Glomerular visceral epithelial cell (primary cell): ENCODE data around the gene GCN1.

ENCODE experiments used
- DNase-seq: peaks from one replicate; pipeline ENCODE4 v3.0.0-alpha.2; 2016; ENCODE audit errors: extremely low spot score

The GCN1 gene

GRCh38 chr12:120116792-120117651, 77.5 kb downstream of the GCN1 start:
- DNase-seq = peak; percentile 96

- DNase-seq = no peak
These were observed 78.1 kb downstream of the GCN1 start, which contains the start of gene RAB35 for GRCh38 chr12:120116441-120116791. Gene RAB35 (minus strand): TSS chr12:120116753. CDS start chr12:120116650, 103 bp downstream.

GRCh38 chr12:120115692-120116440, 78.6 kb downstream of the GCN1 start:
- peak; percentile 22 for DNase-seq

DNA sequence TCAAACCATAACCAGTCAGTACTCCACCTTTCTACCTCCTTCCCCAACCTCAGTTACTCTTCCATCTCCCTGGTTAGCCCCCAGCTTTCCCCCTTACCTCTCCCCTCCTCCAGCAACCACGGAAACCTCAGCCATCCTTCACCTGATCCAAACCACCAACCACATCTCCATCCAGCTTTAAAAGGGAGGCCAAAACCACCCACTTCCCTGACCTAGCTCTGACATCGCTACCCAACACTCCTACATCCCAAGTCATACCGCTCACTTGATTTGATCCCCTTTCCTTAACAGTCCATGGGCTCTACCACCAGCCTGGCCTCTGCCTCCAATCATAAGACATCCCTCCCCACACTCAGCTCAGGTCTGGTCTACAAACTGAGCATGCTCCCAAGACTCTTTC, 79.4 kb downstream of the GCN1 start:
- DNase-seq = peak; percentile 32

DNA sequence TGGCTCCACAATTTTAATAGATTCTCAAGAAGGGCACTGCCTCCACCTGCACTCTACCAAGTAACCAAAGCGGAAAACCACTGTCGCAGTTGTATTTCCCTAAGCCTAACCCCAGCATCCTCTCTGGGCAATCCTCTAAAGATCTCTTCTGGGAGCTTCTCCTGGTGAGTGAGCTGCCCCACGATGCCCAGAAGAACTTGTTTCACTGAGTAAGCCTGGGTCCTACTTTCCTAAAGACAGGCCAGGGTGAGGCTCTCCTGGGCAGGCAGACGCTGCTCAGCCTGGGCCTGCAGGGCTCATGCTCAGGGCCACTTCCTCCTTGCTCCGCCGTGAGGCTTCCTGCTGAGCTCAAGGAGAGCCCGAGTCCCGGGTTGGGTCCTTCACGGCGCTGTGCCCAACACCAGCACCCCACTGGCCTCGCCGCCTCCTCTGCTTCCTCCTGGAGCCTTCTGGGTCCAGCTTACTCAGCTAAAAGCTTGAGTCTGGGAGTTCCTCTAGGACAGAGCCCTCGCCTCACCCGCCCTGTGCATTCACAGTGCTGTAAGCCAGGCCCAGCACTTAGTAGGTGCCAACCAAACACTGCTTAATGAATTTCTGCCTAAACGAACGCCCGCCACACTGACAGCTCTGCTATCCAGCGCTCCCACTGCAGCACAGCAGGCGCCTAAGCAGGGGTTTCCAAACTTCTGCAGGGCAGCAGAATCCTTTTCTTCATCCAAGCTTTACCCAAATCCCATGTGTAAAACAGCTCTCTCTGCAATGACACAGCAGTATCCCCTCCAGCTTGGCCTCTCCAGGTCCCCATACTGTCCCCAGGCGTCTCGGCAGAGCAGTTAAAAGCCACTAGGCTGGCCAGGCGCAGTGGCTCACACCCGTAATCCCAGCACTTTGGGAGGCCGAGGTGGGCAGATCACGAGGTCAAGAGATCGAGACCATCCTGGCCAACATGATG, 83.7 kb downstream of the GCN1 start:
- no peak for DNase-seq

DNA sequence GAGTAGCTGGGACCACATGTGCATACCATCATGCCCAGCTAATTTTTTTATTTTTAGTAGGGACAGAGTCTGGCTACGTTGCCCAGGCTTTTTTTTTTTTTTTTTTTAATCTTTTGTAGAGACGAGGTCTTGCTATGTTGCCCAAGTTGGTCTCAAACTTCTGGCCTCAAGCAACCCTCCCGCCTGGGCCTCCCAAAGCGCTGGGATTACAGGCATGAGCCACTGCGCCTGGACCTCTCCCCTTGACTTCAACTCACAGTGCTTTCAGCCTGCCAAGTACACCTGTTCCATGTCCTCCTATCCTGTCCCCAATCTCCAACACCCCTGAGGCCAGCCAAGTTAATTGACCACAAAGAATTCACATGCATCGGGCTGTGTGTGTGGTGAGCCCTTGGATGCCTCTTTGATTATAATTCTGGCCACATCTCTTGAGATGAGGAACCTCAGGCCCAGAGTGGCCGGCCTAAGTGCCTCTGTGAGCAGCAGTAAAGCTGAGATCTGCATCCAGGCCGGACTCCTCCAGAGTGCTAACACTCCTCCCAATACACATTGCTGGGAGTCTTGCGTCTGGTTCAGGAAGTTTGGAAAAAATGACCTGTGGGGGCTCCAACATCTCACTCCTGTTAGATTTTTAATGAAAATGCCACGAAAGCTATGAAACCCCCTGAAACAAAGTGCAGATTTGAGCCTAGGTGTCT, 84.8 kb downstream of the GCN1 start:
- DNase-seq = no peak

GRCh38 chr12:120106151-120106550, 88.4 kb downstream of the GCN1 start:
- no peak for DNase-seq

GRCh38 chr12:120103371-120103770, 91.1 kb downstream of the GCN1 start:
- no peak for DNase-seq

DNA sequence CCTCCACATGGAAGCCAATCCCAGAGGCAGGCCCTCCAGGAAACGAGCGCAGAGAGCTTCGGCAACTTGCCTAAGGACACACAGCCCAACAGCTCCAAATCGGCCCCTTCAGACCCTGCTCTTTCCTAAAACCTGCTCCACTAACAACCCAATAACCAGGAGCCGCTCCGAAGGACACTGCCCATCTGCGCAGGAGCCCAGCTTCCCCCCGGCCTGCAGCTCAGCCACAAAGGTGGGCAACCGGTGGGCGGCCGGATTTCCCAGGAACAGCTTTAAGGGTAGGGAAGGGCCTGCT, 91.5 kb downstream of the GCN1 start:
- DNase-seq = no peak

DNA sequence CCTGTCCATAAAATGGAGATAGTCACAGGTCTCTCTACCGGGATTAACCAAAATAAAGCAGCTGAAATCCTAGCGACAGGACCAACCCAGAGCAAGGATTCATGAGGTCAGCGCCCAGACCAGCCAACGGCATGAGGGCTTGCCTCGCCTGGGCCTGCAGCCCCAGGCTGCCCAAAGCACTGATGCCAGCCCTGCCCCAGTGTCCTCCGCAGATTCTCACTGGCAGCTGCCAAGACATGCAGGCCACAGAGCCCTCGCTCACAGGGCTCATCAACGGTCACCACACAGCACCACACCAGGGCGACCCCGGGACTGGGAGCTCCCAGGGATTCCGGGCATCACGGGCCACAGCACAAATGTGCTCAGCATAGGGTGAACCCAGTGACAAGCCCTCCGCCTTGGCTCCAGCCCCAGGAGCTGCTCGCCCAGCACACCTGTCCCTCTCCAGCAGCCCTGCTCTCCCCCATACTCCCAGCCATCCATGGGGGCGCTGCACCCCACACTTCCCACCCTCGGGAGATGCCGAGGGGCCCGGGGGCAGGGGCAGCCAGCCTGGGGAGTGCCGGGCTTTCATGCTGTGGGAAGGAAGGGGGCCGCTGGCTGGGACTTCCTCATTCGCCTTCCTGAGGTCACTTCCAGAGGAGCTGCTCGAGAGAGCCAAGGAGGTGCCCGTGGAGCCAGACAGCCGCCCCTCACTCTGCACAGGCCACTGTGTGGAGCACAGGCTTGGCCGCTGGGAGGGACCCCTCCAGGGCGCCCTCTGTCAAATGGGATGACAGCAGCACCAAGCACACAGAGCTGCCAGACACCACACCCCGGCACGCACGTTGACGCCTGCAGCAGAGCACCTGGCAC, 92.1 kb downstream of the GCN1 start:
- no peak for DNase-seq

- no peak for DNase-seq
These were observed 92.9 kb downstream of the GCN1 start for GRCh38 chr12:120101617-120102016.

DNA sequence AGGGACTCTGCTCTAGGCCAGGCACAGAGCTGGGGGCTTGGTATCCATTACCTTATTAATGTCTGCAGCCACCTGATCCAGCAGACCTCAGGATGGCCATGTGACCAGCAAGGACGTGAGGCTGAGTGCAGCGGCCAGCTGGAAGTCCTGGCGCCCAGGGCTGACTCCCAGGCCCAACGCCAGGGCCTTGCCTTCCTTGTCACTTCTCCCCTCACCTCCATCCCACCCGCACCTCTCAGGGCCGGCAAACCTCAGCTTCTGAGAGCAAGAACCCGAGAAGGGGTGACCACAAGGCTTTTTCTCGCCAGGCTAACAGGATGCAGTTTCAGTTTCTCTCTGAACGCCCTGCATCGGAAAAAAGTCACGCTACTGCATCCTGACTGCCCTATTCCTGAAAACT, 93.3 kb downstream of the GCN1 start:
- no peak for DNase-seq

GRCh38 chr12:120100630-120101029, 93.9 kb downstream of the GCN1 start:
- DNase-seq = no peak

GRCh38 chr12:120099738-120100137, 94.8 kb downstream of the GCN1 start:
- DNase-seq = no peak

DNA sequence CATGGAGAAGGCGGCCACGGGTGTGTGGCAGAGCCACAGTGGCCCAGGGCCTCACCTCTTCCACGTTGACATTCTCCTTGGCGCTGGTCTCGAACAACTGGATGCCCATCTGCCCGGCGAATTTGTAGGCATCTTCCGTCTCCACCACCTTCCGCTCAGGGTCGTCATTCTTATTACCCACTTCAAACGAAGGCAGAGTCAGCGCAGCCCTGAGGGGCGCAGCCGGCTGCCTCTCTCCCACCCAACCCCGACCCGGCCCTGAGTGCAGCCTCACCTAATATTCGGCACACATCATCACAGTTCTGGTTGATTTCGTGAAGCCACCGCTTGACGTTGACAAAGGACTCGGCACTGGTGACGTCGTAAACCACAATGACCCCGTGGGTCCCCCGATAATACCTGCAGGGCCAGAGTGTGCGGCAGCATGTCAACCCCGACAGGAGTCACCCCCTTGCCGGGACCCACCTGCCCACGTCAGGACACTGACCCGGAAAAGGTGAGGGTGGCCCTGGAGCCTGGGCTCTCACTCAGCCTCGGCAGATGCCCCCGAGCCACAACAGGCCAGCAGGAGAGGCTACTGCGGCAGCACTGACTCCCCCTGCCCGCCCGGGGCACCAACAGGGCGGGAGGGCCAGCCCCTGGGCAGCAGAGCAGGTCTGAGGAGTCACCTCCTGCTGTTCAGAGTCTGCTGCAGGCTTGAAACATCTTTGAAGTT, 95.6 kb downstream of the GCN1 start:
- DNase-seq = no peak

GRCh38 chr12:120096671-120097202, 97.8 kb downstream of the GCN1 start:
- no peak for DNase-seq

DNA sequence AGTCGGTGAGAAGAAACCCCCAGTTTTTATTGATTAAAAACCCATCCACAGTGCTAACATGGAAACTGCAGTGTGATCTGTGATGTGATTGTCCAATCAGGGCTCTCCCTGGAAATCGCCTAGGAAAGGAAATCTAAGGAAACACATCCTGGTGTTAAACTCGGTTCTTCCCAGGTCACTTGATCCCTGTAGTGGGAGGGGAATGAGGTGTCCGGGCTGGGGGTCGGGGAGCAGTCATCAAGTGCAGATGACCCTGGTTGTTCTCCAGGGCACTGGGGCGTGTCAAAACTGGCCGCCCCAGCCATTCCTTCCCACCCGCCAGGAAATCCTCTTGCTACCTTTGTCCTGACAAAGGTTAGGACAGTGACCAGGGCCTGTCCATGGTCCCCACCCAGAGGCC, 98.8 kb downstream of the GCN1 start:
- DNase-seq = no peak

DNA sequence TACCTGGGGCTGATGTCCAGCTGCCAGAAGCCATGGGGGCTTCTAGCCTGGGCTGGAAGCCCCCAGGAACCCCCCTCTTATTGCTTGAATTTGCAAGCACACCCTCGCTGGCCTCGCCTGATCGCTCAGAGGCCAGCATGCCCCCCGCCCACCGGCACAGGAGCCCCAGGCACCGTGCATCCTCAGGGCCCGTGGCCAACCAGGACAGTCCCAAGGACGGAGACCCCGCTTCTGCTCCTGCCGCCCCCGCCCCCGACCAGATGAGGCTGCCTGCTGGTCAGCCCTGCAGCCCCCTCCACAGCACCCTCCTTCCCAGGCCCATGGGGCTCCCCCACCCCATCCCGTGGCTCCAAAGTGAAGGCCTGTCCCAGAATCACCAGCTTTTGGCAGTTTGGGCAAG, 99.2 kb downstream of the GCN1 start:
- no peak for DNase-seq

- no peak for DNase-seq
These were observed 100.0 kb downstream of the GCN1 start for GRCh38 chr12:120094485-120094884.
